MCF 10A (cell line): ENCODE measurements around the gene CMTM4. TPM values are rescaled to one million over a fixed set of nuclear protein-coding genes. Genes with fewer than 3 reads are reported as not detected.

Experiments used
- BruUV-seq: library from RNA; stranded (reverse); fragments of 400-500 nt; replicated peaks from 2 replicates; lab custom pipeline; 2021; lab: Mats Ljungman, UMichigan
- CTCF ChIA-PET: fragments of 300-600 bp; sonication (Branson Sonifier 250); formaldehyde crosslinking; extraction: SDS; loops from one replicate; lab custom pipeline; 2021; ENCODE audit warnings: antibody characterized with exemption, inconsistent platforms; lab: Yijun Ruan, JAX
- POLR2A ChIA-PET: fragments of 300-600, 350-650 bp; sonication (Branson Sonifier 250); formaldehyde crosslinking; extraction: SDS; loops from one replicate; lab custom pipeline; 2020; ENCODE audit warnings: antibody characterized with exemption, inconsistent platforms; lab: Yijun Ruan, JAX
- DNase-seq: peaks from one replicate; pipeline ENCODE4 v3.0.0-alpha.2; 2018; ENCODE audit not compliant: unreplicated experiment
- H3K27ac Mint-ChIP-seq: one replicate; pipeline ENCODE4 v1.8.0; 2022; ENCODE audit warnings: mild to moderate bottlenecking, low read depth, mixed read lengths; ENCODE audit not compliant: unreplicated experiment
- H3K27me3 Mint-ChIP-seq: one replicate; pipeline ENCODE4 v1.8.0; 2022; ENCODE audit warnings: mixed read lengths; ENCODE audit not compliant: insufficient read depth, unreplicated experiment
- H3K36me3 Mint-ChIP-seq: one replicate; pipeline ENCODE4 v1.8.0; 2022; ENCODE audit warnings: mild to moderate bottlenecking, moderate library complexity, mixed read lengths; ENCODE audit not compliant: insufficient read depth, unreplicated experiment
- H3K4me1 Mint-ChIP-seq: one replicate; pipeline ENCODE4 v1.8.0; 2022; ENCODE audit warnings: mixed read lengths; ENCODE audit not compliant: insufficient read depth, unreplicated experiment
- H3K4me3 Mint-ChIP-seq: one replicate; pipeline ENCODE4 v1.8.0; 2022; ENCODE audit warnings: mild to moderate bottlenecking, moderate library complexity, mixed read lengths; ENCODE audit not compliant: unreplicated experiment
- H3K9me3 Mint-ChIP-seq: one replicate; pipeline ENCODE4 v1.8.0; 2022; ENCODE audit warnings: mixed read lengths; ENCODE audit not compliant: unreplicated experiment
- intact Hi-C: fragments of 100-400 bp; cut with micrococcal nuclease; formaldehyde crosslinking; loops from 2 replicates; pipeline ENCODE4 v1.14.1; 2022
- total RNA-seq: library from RNA; stranded (reverse); gene quantifications from 2 replicates; pipeline ENCODE4 v1.2.3, GENCODE V29; 2022
- TF ChIP-seq, protein P1 (sequence below): fragments of 200-600 bp; IDR thresholded peaks from one replicate; pipeline ENCODE4 v1.8.0; 2022; ENCODE audit warnings: antibody characterized with exemption, mild to moderate bottlenecking; ENCODE audit not compliant: unreplicated experiment

Gene CMTM4
- total RNA-seq, 1 experiment from 2014 or later = 27.2 TPM

- Mint-ChIP-seq H3K9me3 (no peaks in the 10 kb centered on the region), H3K4me1 (no peaks in the 10 kb centered on the region), H3K36me3 (no peaks in the 10 kb centered on the region), H3K4me3 (no peak overlapping the region), H3K27me3 (no peaks in the 10 kb centered on the region), H3K27ac (no peak overlapping the region)
- CTCF ChIA-PET = interaction anchor here (1.3 kb wide), 1 partner anchor 24 kb away, joined by 3 read pairs; no protein-coding TSS in a partner anchor
- no peak for DNase-seq
- POLR2A ChIA-PET = no interaction called here
- intact Hi-C loops = no loop called here
- TF ChIP-seq, protein P1, sequence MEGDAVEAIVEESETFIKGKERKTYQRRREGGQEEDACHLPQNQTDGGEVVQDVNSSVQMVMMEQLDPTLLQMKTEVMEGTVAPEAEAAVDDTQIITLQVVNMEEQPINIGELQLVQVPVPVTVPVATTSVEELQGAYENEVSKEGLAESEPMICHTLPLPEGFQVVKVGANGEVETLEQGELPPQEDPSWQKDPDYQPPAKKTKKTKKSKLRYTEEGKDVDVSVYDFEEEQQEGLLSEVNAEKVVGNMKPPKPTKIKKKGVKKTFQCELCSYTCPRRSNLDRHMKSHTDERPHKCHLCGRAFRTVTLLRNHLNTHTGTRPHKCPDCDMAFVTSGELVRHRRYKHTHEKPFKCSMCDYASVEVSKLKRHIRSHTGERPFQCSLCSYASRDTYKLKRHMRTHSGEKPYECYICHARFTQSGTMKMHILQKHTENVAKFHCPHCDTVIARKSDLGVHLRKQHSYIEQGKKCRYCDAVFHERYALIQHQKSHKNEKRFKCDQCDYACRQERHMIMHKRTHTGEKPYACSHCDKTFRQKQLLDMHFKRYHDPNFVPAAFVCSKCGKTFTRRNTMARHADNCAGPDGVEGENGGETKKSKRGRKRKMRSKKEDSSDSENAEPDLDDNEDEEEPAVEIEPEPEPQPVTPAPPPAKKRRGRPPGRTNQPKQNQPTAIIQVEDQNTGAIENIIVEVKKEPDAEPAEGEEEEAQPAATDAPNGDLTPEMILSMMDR = no peak
- BruUV-seq = no TSS peak
These were observed 9.9 kb upstream of the CMTM4 start for GRCh38 chr16:66706506-66706880.

DNA sequence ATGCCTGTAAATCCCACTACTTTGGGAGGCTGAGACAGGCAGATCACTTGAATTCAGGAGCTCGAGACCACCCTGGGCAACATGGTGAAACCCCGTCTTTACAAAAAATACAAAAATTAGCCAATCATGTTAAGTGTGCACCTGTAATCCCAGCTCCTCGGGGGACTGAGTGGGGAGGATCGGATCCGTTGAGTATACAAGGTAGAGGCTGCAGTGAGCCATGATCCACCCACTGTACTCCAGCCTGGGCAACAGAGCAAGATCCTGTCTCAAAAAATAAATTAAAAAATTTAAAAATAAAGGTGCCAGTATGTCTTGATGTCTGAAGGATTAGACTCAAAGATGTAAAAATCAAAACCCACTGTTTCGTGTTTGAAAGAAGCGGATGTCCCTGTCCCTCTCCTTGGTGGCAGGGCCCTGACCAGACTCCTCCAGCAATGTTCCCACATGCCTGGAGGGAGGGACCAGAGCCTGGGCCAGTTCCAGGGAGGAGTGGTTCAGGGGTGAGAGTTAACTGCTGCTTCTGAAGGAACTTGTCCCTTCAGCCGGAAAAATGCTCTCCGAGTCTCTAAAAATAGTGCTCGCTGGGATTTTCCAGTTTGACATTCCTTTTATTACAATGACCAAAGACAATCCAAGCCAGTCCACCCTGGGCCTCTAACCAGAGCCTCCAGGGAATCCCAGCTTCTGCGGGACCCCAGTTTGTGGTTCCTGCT is 9.4 kb upstream of the CMTM4 start:
- no TSS peak for BruUV-seq
- no peak overlapping the region for H3K4me3 Mint-ChIP-seq
- CTCF ChIA-PET = interaction anchor here (1.2 to 1.3 kb wide), 2 partner anchors 9 to 24 kb away, joined by 3 read pairs; no protein-coding TSS in a partner anchor

DNA sequence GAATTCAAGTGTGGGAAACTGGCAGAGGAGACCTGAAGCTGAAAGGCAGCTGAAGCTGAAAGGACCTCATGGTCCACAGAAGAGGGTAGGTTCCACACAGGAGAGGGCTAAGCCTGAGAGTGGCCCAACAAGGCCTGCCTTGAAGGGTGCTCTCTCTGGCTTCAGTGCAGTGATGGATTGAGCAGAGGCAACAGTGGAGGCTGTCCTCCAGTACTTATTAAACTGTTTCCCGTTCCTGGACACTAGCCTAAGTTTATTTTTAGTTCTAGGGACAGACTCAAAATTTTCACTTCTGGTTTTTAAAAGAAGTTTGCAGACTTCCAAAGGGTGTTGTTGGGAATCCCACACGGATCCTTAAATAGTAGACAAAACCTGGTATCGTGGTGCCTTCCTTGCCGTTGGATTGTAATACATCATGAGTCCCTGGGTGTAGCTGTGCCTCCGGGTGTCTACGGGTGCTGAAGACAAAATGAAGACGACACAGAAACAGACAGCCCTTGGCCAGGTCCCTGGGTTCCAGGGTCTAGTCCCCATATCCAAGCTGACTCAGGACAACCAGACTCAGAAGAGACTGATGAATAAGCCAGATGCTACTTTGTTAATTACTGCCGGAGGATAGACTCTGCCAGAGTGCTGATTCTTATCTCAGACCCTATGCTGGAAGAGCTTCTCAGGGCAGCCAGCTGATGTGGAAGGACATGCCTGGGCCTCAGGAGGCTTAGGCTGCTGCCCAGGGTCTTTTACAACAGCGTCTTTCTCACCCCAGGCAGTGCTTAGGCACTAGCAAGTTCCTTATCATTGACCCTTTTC is 7.1 kb upstream of the CMTM4 start:
- POLR2A ChIA-PET = no interaction called here
- CTCF ChIA-PET = interaction anchor here (0.6 to 1.6 kb wide), 6 partner anchors 10 to 295 kb away, joined by 3 to 5 read pairs (median 3); no protein-coding TSS in a partner anchor
- H3K36me3 Mint-ChIP-seq = no peaks in the 10 kb centered on the region
- no peak overlapping the region for H3K4me3 Mint-ChIP-seq
- H3K27ac Mint-ChIP-seq = no peak overlapping the region
- TF ChIP-seq, protein P1 = no peak
- intact Hi-C loops = no loop called here
- BruUV-seq = no TSS peak
- H3K27me3 Mint-ChIP-seq = no peaks in the 10 kb centered on the region
- H3K4me1 Mint-ChIP-seq = no peaks in the 10 kb centered on the region
- no peak for DNase-seq
- H3K9me3 Mint-ChIP-seq = no peaks in the 10 kb centered on the region

More for the DNA sequence above, 9.4 kb upstream of the CMTM4 start:
- Mint-ChIP-seq H3K4me1 (no peaks in the 10 kb centered on the region), H3K36me3 (no peaks in the 10 kb centered on the region), H3K9me3 (no peaks in the 10 kb centered on the region), H3K27ac (no peak overlapping the region), H3K27me3 (no peaks in the 10 kb centered on the region)
- POLR2A ChIA-PET = no interaction called here
- intact Hi-C loops = no loop called here
- DNase-seq = no peak
- TF ChIP-seq, protein P1 = no peak

- H3K27ac Mint-ChIP-seq = no peak overlapping the region
- ChIA-PET CTCF (interaction anchor here (0.6 to 1.0 kb wide), 5 partner anchors 31 to 1913 kb away, joined by 3 to 5 read pairs (median 3); partner anchors contain the start of gene NAE1), POLR2A (no interaction called here)
- no TSS peak for BruUV-seq
- no peaks in the 10 kb centered on the region for H3K27me3 Mint-ChIP-seq
- intact Hi-C loops = no loop called here
- no peak for DNase-seq
- TF ChIP-seq, protein P1 = no peak
- H3K9me3 Mint-ChIP-seq = no peaks in the 10 kb centered on the region
- no peak overlapping the region for H3K4me3 Mint-ChIP-seq
- H3K36me3 Mint-ChIP-seq = no peaks in the 10 kb centered on the region
- H3K4me1 Mint-ChIP-seq = no peaks in the 10 kb centered on the region
These were observed 5.0 kb upstream of the CMTM4 start for GRCh38 chr16:66701516-66701915.
